Uterus (tissue), 4 donors: ENCODE data around the gene OSBPL8. TPM values are rescaled to one million over a fixed set of nuclear protein-coding genes. Genes with fewer than 3 reads are reported as not detected.

Experiments used
- DNase-seq, 2 donors: peaks; one replicate each; pipeline ENCODE4 v3.0.0-alpha.2; 2019 to 2020
- H3K27ac ChIP-seq, 2 donors: fragments of 200-600 bp; sonication (generic); 1 replicate in 1 of 2; 2 replicates in 1 of 2; pipeline ENCODE4 v1.5.1; 2016 to 2018
- H3K27me3 ChIP-seq, 2 donors: fragments of 200-600 bp; sonication (generic); one replicate each; pipeline ENCODE4 v1.5.1; 2018 to 2019; ENCODE audit warnings: control low read depth in 1 of 2
- H3K36me3 ChIP-seq, 2 donors: fragments of 200-600 bp; sonication (generic); one replicate each; pipeline ENCODE4 v1.5.1; 2019; ENCODE audit warnings: control low read depth in 1 of 2
- H3K4me1 ChIP-seq, 2 donors: fragments of 200-600 bp; sonication (generic); one replicate each; pipeline ENCODE4 v1.5.1; 2018 to 2019; ENCODE audit warnings: control low read depth in 1 of 2
- H3K4me3 ChIP-seq, 2 donors: fragments of 200-600 bp; sonication (generic); 1 replicate in 1 of 2; 2 replicates in 1 of 2; pipeline ENCODE4 v1.5.1; 2018 to 2019; ENCODE audit warnings: mild to moderate bottlenecking in 1 of 2
- H3K9me3 ChIP-seq, 2 donors: fragments of 200-600 bp; sonication (generic); one replicate each; pipeline ENCODE4 v1.5.1; 2019; ENCODE audit warnings: control low read depth in 1 of 2
- CTCF ChIP-seq, 4 experiments: fragments of 200-600 bp in 2 of 4; fragments of 450-650 bp in 2 of 4; sonication (generic) in 2 of 4; IDR thresholded peaks; one replicate each; pipeline ENCODE4 v1.5.1; 2016 to 2019; ENCODE audit warnings: antibody characterized with exemption in 4 of 4, mild to moderate bottlenecking in 2 of 4, moderate library complexity in 1 of 4
- POLR2A ChIP-seq, 2 donors: fragments of 450-650 bp; IDR thresholded peaks; one replicate each; pipeline ENCODE4 v1.6.1; 2016; ENCODE audit warnings: antibody characterized with exemption in 2 of 2, mild to moderate bottlenecking in 1 of 2, moderate library complexity in 1 of 2
- intact Hi-C: fragments of 100-400 bp; cut with DNase I; formaldehyde crosslinking; loops from one replicate; pipeline ENCODE4 v1.15.1; 2023; ENCODE audit warnings: low total_unique reads
- total RNA-seq, 4 donors: library from RNA; depleted of rRNA in 3 of 4; stranded (reverse); fragments of >200 nt in 3 of 4; gene quantifications; one replicate each; pipeline versions ENCODE4 v1.1.0 to v1.2.4, GENCODE V29; 2014 to 2023
- donor health status: DM: yes; HTN: yes; CAD: no.

The OSBPL8 gene
- total RNA-seq, 4 donors from 2014 or later, result 22.0 to 131 (median 69.3) TPM

DNA sequence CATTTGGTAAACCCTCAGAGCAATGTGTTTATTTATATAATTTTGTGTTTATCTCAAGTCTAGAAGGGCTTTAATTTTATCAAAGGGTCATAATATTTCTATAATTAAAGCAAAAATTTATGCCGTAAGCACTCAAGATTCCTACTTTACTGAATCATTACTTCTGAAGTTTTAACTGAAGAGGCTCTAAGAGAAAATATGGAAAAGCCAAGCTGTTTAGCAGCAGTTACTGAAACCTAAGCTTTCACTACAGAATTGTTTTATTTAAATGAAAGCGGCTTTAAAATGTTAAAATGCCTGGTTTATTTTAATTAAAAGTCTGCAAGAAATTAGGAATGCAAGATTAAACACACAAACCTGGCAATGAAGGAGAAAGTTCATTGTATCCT is 137.4 kb downstream of the OSBPL8 start:
- H3K36me3 ChIP-seq, result no peaks in the 10 kb centered on the region
- no peak overlapping the region for H3K27ac ChIP-seq
- H3K4me3 ChIP-seq, result no peak overlapping the region
- intact Hi-C loops, result no loop called here
- no peak for DNase-seq
- peaks cover 0 to 11% of the 10 kb centered on the region in 2 donors for H3K9me3 ChIP-seq
- H3K4me1 ChIP-seq, result no peaks in the 10 kb centered on the region
- no peak for TF ChIP-seq POLR2A (IDR thresholded peaks at IDR 0.05)
- TF ChIP-seq CTCF (IDR thresholded peaks at IDR 0.05), result no peak
- H3K27me3 ChIP-seq, result no peaks in the 10 kb centered on the region

DNA sequence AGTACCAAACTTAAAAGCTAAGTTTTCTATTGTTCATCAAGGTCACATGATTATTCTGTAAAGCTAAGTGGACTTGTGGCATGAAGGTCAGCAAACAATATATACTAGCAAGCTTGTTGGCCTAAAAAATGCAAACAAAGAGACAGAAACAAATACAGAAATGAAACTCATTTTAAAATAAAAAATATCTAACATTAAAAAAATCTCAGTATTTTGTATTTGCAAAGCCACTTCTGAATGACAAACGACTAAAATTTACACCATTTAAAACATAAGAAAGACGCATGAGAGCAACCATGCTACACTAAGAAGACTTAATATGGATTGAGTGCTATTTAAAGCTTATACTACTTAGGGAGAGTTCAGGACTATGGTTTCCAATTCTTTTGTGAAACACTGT is 138.5 kb downstream of the OSBPL8 start:
- intact Hi-C loops, result no loop called here
- H3K36me3 ChIP-seq, result no peaks in the 10 kb centered on the region
- H3K9me3 ChIP-seq, result peaks cover 0 to 11% of the 10 kb centered on the region in 2 donors
- no peaks in the 10 kb centered on the region for H3K27me3 ChIP-seq
- no peak overlapping the region for H3K27ac ChIP-seq
- no peak overlapping the region for H3K4me3 ChIP-seq
- TF ChIP-seq CTCF (IDR thresholded peaks at IDR 0.05) (no peak), POLR2A (IDR thresholded peaks at IDR 0.05) (no peak)
- no peak for DNase-seq
- no peaks in the 10 kb centered on the region for H3K4me1 ChIP-seq

DNA sequence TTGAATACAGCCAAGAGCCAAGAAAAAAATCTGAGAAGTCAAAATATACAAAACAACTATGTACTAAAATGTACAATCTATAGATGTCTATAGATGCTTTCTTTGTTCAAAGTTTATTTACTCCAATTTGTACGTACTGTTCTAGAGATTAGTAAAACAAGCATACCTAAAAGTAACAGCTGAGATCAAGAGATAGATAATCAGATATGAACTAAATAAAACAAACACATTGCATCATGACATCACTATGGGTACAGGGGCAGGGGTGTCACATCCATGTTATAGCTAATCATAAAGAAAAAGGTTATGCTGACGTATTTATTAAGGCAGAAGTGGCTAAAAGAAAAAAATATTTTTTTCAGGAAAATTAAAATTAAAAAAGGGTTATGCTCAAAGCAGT is 139.3 kb downstream of the OSBPL8 start:
- TF ChIP-seq CTCF (IDR thresholded peaks at IDR 0.05) (no peak), POLR2A (IDR thresholded peaks at IDR 0.05) (no peak)
- intact Hi-C loops, result no loop called here

GRCh38 chr12:76417116-76417515 is 142.5 kb downstream of the OSBPL8 start:
- no peak overlapping the region for H3K27ac ChIP-seq
- TF ChIP-seq POLR2A (IDR thresholded peaks at IDR 0.05) (no peak), CTCF (IDR thresholded peaks at IDR 0.05) (no peak)
- H3K36me3 ChIP-seq, result no peaks in the 10 kb centered on the region
- H3K4me3 ChIP-seq, result no peak overlapping the region
- intact Hi-C loops, result no loop called here
- no peaks in the 10 kb centered on the region for H3K27me3 ChIP-seq
- H3K9me3 ChIP-seq, result no peaks in the 10 kb centered on the region
- no peak for DNase-seq
- H3K4me1 ChIP-seq, result no peaks in the 10 kb centered on the region

More for the DNA sequence above, 139.3 kb downstream of the OSBPL8 start:
- H3K36me3 ChIP-seq, result no peaks in the 10 kb centered on the region
- H3K4me3 ChIP-seq, result no peak overlapping the region
- H3K27ac ChIP-seq, result no peak overlapping the region
- peaks cover 0 to 6% of the 10 kb centered on the region in 2 donors for H3K9me3 ChIP-seq
- H3K27me3 ChIP-seq, result no peaks in the 10 kb centered on the region
- no peaks in the 10 kb centered on the region for H3K4me1 ChIP-seq
- no peak for DNase-seq

DNA sequence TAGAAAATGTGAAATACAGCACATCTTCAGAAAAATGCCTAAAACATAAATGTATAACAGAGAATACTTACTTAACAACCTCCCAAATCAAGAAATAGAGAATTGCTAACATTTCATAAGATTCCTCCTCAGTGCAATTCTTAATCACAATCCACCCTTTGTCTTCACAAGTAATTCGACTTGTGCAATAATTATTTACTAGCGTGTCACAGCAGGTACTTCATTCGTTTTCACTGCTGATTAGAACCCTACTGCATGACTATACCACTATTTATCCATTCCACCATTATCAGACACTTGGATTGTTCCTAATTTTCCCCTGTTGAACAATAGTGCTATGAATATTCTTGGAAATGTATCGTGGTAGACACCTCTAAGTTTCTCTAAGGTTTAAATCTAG is 146.4 kb downstream of the OSBPL8 start:
- Histone ChIP-seq H3K27me3 (no peaks in the 10 kb centered on the region), H3K9me3 (no peaks in the 10 kb centered on the region), H3K4me3 (no peak overlapping the region), H3K27ac (no peak overlapping the region), H3K4me1 (no peaks in the 10 kb centered on the region), H3K36me3 (no peaks in the 10 kb centered on the region)
- intact Hi-C loops, result no loop called here
- TF ChIP-seq CTCF (IDR thresholded peaks at IDR 0.05), result no peak
- TF ChIP-seq POLR2A (IDR thresholded peaks at IDR 0.05), result no peak
- DNase-seq, result no peak
